ENCODE data around the gene ISY1.
"Not testable (repeated sequence)": the region's sequence is repeated elsewhere in the genome, so short reads cannot be mapped to it uniquely, and the experiment has no call there.

- TF ChIP-seq SP1 (IDR thresholded peaks at IDR 0.05); NFRKB (IDR thresholded peaks at IDR 0.05); FOXA1 (IDR thresholded peaks at IDR 0.05); PKNOX1 (IDR thresholded peaks at IDR 0.05); ZNF384 (IDR thresholded peaks at IDR 0.05); ARNT (IDR thresholded peaks at IDR 0.05); LEF1 (IDR thresholded peaks at IDR 0.05; ENCODE audit: borderline replicate concordance); TARDBP (IDR thresholded peaks at IDR 0.05); L3MBTL2 (conservative IDR thresholded peaks at IDR 0.05); FOXM1 (IDR thresholded peaks at IDR 0.05; ENCODE audit: borderline replicate concordance); BHLHE40 (IDR thresholded peaks at IDR 0.05; ENCODE audit: borderline replicate concordance); FOXK2 (IDR thresholded peaks at IDR 0.05): not testable (repeated sequence)
Measured at GRCh38 chr3:129136275-129136674, 24.6 kb downstream of the ISY1 start.
